MCF 10A (cell line): ENCODE results near the gene KCNB1. TPM values are rescaled to one million over a fixed set of nuclear protein-coding genes. Genes with fewer than 3 reads are reported as not detected.

Experiments
- BruUV-seq: library from RNA; stranded (reverse); fragments of 400-500 nt; replicated peaks from 2 replicates; lab custom pipeline; 2021; lab: Mats Ljungman, UMichigan
- CTCF ChIA-PET: fragments of 300-600 bp; sonication (Branson Sonifier 250); formaldehyde crosslinking; extraction: SDS; loops from one replicate; lab custom pipeline; 2021; ENCODE audit warnings: antibody characterized with exemption, inconsistent platforms; lab: Yijun Ruan, JAX
- POLR2A ChIA-PET: fragments of 300-600, 350-650 bp; sonication (Branson Sonifier 250); formaldehyde crosslinking; extraction: SDS; loops from one replicate; lab custom pipeline; 2020; ENCODE audit warnings: antibody characterized with exemption, inconsistent platforms; lab: Yijun Ruan, JAX
- DNase-seq: peaks from one replicate; pipeline ENCODE4 v3.0.0-alpha.2; 2018; ENCODE audit not compliant: unreplicated experiment
- H3K27ac Mint-ChIP-seq: one replicate; pipeline ENCODE4 v1.8.0; 2022; ENCODE audit warnings: mild to moderate bottlenecking, low read depth, mixed read lengths; ENCODE audit not compliant: unreplicated experiment
- H3K27me3 Mint-ChIP-seq: one replicate; pipeline ENCODE4 v1.8.0; 2022; ENCODE audit warnings: mixed read lengths; ENCODE audit not compliant: insufficient read depth, unreplicated experiment
- H3K36me3 Mint-ChIP-seq: one replicate; pipeline ENCODE4 v1.8.0; 2022; ENCODE audit warnings: mild to moderate bottlenecking, moderate library complexity, mixed read lengths; ENCODE audit not compliant: insufficient read depth, unreplicated experiment
- H3K4me1 Mint-ChIP-seq: one replicate; pipeline ENCODE4 v1.8.0; 2022; ENCODE audit warnings: mixed read lengths; ENCODE audit not compliant: insufficient read depth, unreplicated experiment
- H3K4me3 Mint-ChIP-seq: one replicate; pipeline ENCODE4 v1.8.0; 2022; ENCODE audit warnings: mild to moderate bottlenecking, moderate library complexity, mixed read lengths; ENCODE audit not compliant: unreplicated experiment
- H3K9me3 Mint-ChIP-seq: one replicate; pipeline ENCODE4 v1.8.0; 2022; ENCODE audit warnings: mixed read lengths; ENCODE audit not compliant: unreplicated experiment
- intact Hi-C: fragments of 100-400 bp; cut with micrococcal nuclease; formaldehyde crosslinking; loops from 2 replicates; pipeline ENCODE4 v1.14.1; 2022
- total RNA-seq: library from RNA; stranded (reverse); gene quantifications from 2 replicates; pipeline ENCODE4 v1.2.3, GENCODE V29; 2022
- TF ChIP-seq, protein P1 (sequence below): fragments of 200-600 bp; IDR thresholded peaks from one replicate; pipeline ENCODE4 v1.8.0; 2022; ENCODE audit warnings: antibody characterized with exemption, mild to moderate bottlenecking; ENCODE audit not compliant: unreplicated experiment

KCNB1 gene
- total RNA-seq, 1 experiment from 2014 or later: 2.8 TPM

DNA sequence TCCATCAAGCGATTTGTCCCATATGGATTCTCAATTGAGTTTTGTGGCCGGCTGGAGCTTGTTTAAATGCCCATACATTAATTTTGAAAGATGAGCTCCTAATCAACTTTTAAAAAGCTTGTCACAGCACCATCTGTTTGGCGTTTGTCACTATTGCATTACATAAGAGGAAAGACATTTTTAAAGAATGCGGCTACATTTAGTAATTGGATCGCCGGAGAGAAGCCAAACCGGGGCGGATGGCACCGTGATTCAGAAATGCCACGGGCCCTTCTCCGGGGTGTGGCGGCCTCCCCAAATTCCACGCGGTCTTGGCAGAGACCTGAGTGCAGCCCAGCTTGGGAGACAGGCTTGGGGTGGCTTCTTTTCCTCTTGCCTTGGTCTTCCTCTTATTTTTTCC lies 136.9 kb downstream of the KCNB1 start:
- H3K4me3 Mint-ChIP-seq: peak overlapping the region; percentile 50
- peak overlapping the region; percentile 91 for H3K27ac Mint-ChIP-seq
- BruUV-seq: TSS peak; percentile 89
- no peaks in the 10 kb centered on the region for H3K9me3 Mint-ChIP-seq
- no peaks in the 10 kb centered on the region for H3K36me3 Mint-ChIP-seq
- H3K27me3 Mint-ChIP-seq: no peaks in the 10 kb centered on the region
- H3K4me1 Mint-ChIP-seq: peaks cover 42% of the 10 kb centered on the region
- CTCF ChIA-PET: interaction anchor here (0.6 to 5.3 kb wide), 14 partner anchors 9 to 189 kb away, joined by 3 to 56 read pairs (median 5); no protein-coding TSS in a partner anchor
- POLR2A ChIA-PET: interaction anchor here (0.6 to 4.5 kb wide), 28 partner anchors 9 to 423 kb away, joined by 3 to 51 read pairs (median 4); no protein-coding TSS in a partner anchor
- TF ChIP-seq, protein P1, sequence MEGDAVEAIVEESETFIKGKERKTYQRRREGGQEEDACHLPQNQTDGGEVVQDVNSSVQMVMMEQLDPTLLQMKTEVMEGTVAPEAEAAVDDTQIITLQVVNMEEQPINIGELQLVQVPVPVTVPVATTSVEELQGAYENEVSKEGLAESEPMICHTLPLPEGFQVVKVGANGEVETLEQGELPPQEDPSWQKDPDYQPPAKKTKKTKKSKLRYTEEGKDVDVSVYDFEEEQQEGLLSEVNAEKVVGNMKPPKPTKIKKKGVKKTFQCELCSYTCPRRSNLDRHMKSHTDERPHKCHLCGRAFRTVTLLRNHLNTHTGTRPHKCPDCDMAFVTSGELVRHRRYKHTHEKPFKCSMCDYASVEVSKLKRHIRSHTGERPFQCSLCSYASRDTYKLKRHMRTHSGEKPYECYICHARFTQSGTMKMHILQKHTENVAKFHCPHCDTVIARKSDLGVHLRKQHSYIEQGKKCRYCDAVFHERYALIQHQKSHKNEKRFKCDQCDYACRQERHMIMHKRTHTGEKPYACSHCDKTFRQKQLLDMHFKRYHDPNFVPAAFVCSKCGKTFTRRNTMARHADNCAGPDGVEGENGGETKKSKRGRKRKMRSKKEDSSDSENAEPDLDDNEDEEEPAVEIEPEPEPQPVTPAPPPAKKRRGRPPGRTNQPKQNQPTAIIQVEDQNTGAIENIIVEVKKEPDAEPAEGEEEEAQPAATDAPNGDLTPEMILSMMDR: no peak
- peak; percentile 76 for DNase-seq
- intact Hi-C loops: loop anchor here (5.0 kb wide), 1 partner anchor 37 kb away; no protein-coding TSS in a partner anchor

DNA sequence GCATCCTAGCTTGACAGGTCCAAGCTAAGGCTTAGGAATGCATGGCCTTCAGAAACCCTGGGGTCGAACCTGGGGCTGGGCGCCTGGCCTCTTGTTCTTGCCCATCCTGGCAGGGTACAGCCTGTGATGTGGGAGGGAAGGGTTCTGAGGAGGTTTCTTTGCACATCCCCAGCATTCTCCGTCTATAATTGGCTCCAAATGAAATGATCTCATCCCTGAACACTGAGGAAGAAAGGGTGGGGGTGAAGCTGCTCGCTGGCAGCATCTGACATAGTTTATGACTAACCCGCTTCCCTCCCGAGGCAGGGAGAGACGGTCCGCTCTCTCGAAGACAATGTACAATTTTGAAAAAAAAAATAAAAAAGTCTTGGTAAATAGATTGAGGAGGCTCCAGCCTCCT lies 137.5 kb downstream of the KCNB1 start:
- ChIA-PET CTCF (interaction anchor here (0.6 to 5.3 kb wide), 15 partner anchors 10 to 1349 kb away, joined by 3 to 56 read pairs (median 5); no protein-coding TSS in a partner anchor), POLR2A (interaction anchor here (0.6 to 4.5 kb wide), 25 partner anchors 9 to 253 kb away, joined by 3 to 51 read pairs (median 5); no protein-coding TSS in a partner anchor)
- Mint-ChIP-seq H3K9me3 (no peaks in the 10 kb centered on the region), H3K27ac (peak overlapping the region; percentile 91), H3K27me3 (no peaks in the 10 kb centered on the region), H3K4me1 (peaks cover 44% of the 10 kb centered on the region), H3K4me3 (peak overlapping the region; percentile 50), H3K36me3 (no peaks in the 10 kb centered on the region)
- TF ChIP-seq, protein P1: no peak
- no TSS peak for BruUV-seq
- intact Hi-C loops: loop anchor here (5.0 kb wide), 1 partner anchor 37 kb away; no protein-coding TSS in a partner anchor
- DNase-seq: peak; percentile 92

DNA sequence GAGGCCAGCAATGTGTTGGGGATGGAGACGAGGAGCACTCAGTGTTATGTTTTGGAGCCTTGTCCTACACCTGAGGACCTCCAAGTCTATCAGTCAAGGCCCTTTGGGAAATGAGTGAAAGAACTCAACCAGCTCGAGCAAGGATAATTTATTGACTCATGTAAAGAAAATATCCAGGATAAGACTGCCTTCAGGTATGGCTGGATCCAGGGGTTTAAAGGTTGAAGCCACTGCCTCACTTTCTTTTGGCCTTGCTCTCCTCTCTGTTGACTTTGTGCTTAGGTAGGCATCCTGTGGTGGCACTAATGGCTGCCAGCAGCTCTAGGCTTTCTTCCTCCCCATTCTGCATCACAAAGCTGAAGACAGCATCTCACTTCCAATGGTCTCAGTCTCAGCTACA lies 138.3 kb downstream of the KCNB1 start:
- TF ChIP-seq, protein P1: no peak
- H3K27me3 Mint-ChIP-seq: no peaks in the 10 kb centered on the region
- no peak overlapping the region for H3K27ac Mint-ChIP-seq
- DNase-seq: no peak
- no TSS peak for BruUV-seq
- H3K4me3 Mint-ChIP-seq: no peak overlapping the region
- intact Hi-C loops: no loop called here
- ChIA-PET CTCF (interaction anchor here (0.5 to 5.3 kb wide), 10 partner anchors 10 to 174 kb away, joined by 3 to 56 read pairs (median 4); no protein-coding TSS in a partner anchor), POLR2A (interaction anchor here (0.6 to 4.5 kb wide), 9 partner anchors 18 to 807 kb away, joined by 3 to 25 read pairs (median 5); partner anchors contain the start of gene ZNFX1)
- peaks cover 44% of the 10 kb centered on the region for H3K4me1 Mint-ChIP-seq
- no peaks in the 10 kb centered on the region for H3K36me3 Mint-ChIP-seq
- no peaks in the 10 kb centered on the region for H3K9me3 Mint-ChIP-seq

DNA sequence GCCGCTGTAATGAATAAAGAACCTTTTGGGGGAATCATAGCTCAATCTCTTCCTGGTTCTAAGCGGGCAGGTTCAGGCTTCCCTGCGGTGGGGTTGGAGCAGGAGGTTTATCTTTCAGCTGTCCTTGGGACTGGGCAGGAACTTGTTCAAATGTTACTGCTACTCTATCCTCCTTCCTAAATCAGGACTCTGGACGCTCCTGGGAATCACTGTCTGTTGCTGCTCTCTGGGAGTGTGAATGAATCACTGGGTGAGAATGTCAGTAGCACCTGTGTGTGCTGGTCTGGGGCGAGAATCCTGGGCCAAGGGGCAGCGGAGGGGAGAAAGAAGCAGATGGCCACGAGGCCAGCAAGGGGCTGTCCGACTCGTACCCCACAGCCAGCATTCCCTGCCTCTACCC lies 139.2 kb downstream of the KCNB1 start:
- peak; percentile 41 for DNase-seq
- ChIA-PET POLR2A (interaction anchor here (0.6 to 4.5 kb wide), 13 partner anchors 8 to 808 kb away, joined by 3 to 25 read pairs (median 4); partner anchors contain the start of gene ZNFX1), CTCF (interaction anchor here (0.6 to 5.3 kb wide), 6 partner anchors 9 to 175 kb away, joined by 3 to 56 read pairs (median 7); no protein-coding TSS in a partner anchor)
- TF ChIP-seq, protein P1: no peak
- peaks cover 44% of the 10 kb centered on the region for H3K4me1 Mint-ChIP-seq
- BruUV-seq: no TSS peak
- H3K9me3 Mint-ChIP-seq: no peaks in the 10 kb centered on the region
- no peaks in the 10 kb centered on the region for H3K36me3 Mint-ChIP-seq
- intact Hi-C loops: no loop called here
- H3K4me3 Mint-ChIP-seq: no peak overlapping the region
- H3K27ac Mint-ChIP-seq: peak overlapping the region; percentile 66
- no peaks in the 10 kb centered on the region for H3K27me3 Mint-ChIP-seq
